Caco-2 (cell line): ENCODE measurements around the gene WRAP73. TPM values are rescaled to one million over a fixed set of nuclear protein-coding genes. Genes with fewer than 3 reads are reported as not detected.

Source experiments
- BruUV-seq: library from RNA; stranded (reverse); fragments of 400-500 nt; replicated peaks from 2 replicates; lab custom pipeline; 2021; lab: Mats Ljungman, UMichigan
- CTCF ChIA-PET: fragments of 300-600 bp; sonication (Branson Sonifier 250); formaldehyde crosslinking; loops from one replicate; lab custom pipeline; 2022; ENCODE audit warnings: antibody characterized with exemption; lab: Charles Lee
- POLR2A ChIA-PET: fragments of 300-600 bp; sonication (Branson Sonifier 250); formaldehyde crosslinking; loops from one replicate; lab custom pipeline; 2022; ENCODE audit warnings: antibody characterized with exemption; lab: Charles Lee
- DNase-seq, 2 experiments: peaks; one replicate each; pipeline versions ENCODE4 v3.0.0 to v3.0.0-alpha.2; 2020 to 2022
- H3K27me3 ChIP-seq: replicated peaks from 2 replicates; pipeline ENCODE4 v1.6.0; 2011; ENCODE audit warnings: low read length; ENCODE audit not compliant: control insufficient read depth, insufficient read depth
- H3K36me3 ChIP-seq: 2 replicates; pipeline ENCODE4 v1.5.1; 2011; ENCODE audit warnings: low read length; ENCODE audit not compliant: control insufficient read depth, insufficient read depth
- H3K4me1 ChIP-seq: fragments of 250-450 bp; sonication (Bioruptor Pico); 2 replicates; pipeline ENCODE4 v1.5.1; 2020; ENCODE audit warnings: mild to moderate bottlenecking
- H3K4me3 ChIP-seq: 2 replicates; pipeline ENCODE4 v1.5.1; 2011; ENCODE audit warnings: low read depth, mild to moderate bottlenecking, control low read depth, low read length
- H3K9me3 ChIP-seq: fragments of 250-450 bp; sonication (Bioruptor Pico); 2 replicates; pipeline ENCODE4 v1.5.1; 2020; ENCODE audit warnings: mild to moderate bottlenecking, moderate library complexity
- H3K27ac Mint-ChIP-seq: one replicate; pipeline ENCODE4 v1.8.0; 2022; ENCODE audit warnings: mixed read lengths; ENCODE audit not compliant: unreplicated experiment
- H3K27me3 Mint-ChIP-seq: one replicate; pipeline ENCODE4 v1.8.0; 2022; ENCODE audit warnings: mixed read lengths; ENCODE audit not compliant: insufficient read depth, unreplicated experiment
- H3K36me3 Mint-ChIP-seq: one replicate; pipeline ENCODE4 v1.8.0; 2022; ENCODE audit warnings: mild to moderate bottlenecking, mixed read lengths; ENCODE audit not compliant: insufficient read depth, unreplicated experiment
- H3K4me1 Mint-ChIP-seq: one replicate; pipeline ENCODE4 v1.8.0; 2022; ENCODE audit warnings: low read depth, mixed read lengths; ENCODE audit not compliant: unreplicated experiment
- H3K4me3 Mint-ChIP-seq: one replicate; pipeline ENCODE4 v1.8.0; 2022; ENCODE audit warnings: mild to moderate bottlenecking, moderate library complexity, mixed read lengths; ENCODE audit not compliant: unreplicated experiment
- H3K9me3 Mint-ChIP-seq: one replicate; pipeline ENCODE4 v1.8.0; 2022; ENCODE audit warnings: mixed read lengths; ENCODE audit not compliant: unreplicated experiment
- CTCF ChIP-seq, 2 experiments: fragments of 200-600 bp in 1 of 2; IDR thresholded peaks; 1 replicate in 1 of 2; 2 replicates in 1 of 2; pipeline versions ENCODE4 v1.5.1 to v1.8.0; 2011 to 2022; ENCODE audit warnings: antibody characterized with exemption in 1 of 2, control low read depth in 1 of 2, inconsistent platforms in 1 of 2, low read depth in 1 of 2, low read length in 1 of 2, mild to moderate bottlenecking in 1 of 2, moderate library complexity in 1 of 2; ENCODE audit not compliant: insufficient read depth in 1 of 2, severe bottlenecking in 1 of 2, unreplicated experiment in 1 of 2
- intact Hi-C: fragments of 100-400 bp; cut with micrococcal nuclease; formaldehyde crosslinking; loops from one replicate; pipeline ENCODE4 v1.10.0; 2022; ENCODE audit not compliant: unreplicated experiment
- total RNA-seq: library from RNA; stranded (reverse); gene quantifications from 2 replicates; pipeline ENCODE4 v1.2.3, GENCODE V29; 2022

The WRAP73 gene
- total RNA-seq, 1 experiment from 2014 or later: 31.6 TPM

- DNase-seq: no peak
- BruUV-seq: no TSS peak
- no peaks in the 10 kb centered on the region for H3K9me3 Mint-ChIP-seq
- TF ChIP-seq CTCF (IDR thresholded peaks at IDR 0.05; ENCODE audit: insufficient read depth in 1 of 2, low read depth in 1 of 2, low read length in 1 of 2, severe bottlenecking in 1 of 2, unreplicated experiment in 1 of 2): no peak
- no peak overlapping the region for H3K27ac Mint-ChIP-seq
- H3K27me3 ChIP-seq: no peaks in the 10 kb centered on the region
- no peak overlapping the region for H3K4me3 Mint-ChIP-seq
- no peaks in the 10 kb centered on the region for H3K4me1 Mint-ChIP-seq
- no peaks in the 10 kb centered on the region for H3K36me3 ChIP-seq
- no peak overlapping the region for H3K4me3 ChIP-seq
- H3K9me3 ChIP-seq: no peaks in the 10 kb centered on the region
- ChIA-PET POLR2A (no interaction called here), CTCF (no interaction called here)
- H3K36me3 Mint-ChIP-seq: no peaks in the 10 kb centered on the region
- intact Hi-C loops: no loop called here
- H3K27me3 Mint-ChIP-seq: no peaks in the 10 kb centered on the region
- H3K4me1 ChIP-seq: no peaks in the 10 kb centered on the region
Measured at GRCh38 chr1:3697810-3698209, 47.9 kb upstream of the WRAP73 start.

GRCh38 chr1:3697104-3697503, 47.2 kb upstream of the WRAP73 start:
- H3K9me3 Mint-ChIP-seq: no peaks in the 10 kb centered on the region
- DNase-seq: no peak
- no peaks in the 10 kb centered on the region for H3K36me3 Mint-ChIP-seq
- no peaks in the 10 kb centered on the region for H3K9me3 ChIP-seq
- H3K36me3 ChIP-seq: no peaks in the 10 kb centered on the region
- no peak overlapping the region for H3K27ac Mint-ChIP-seq
- BruUV-seq: no TSS peak
- H3K4me3 ChIP-seq: no peak overlapping the region
- H3K27me3 Mint-ChIP-seq: no peaks in the 10 kb centered on the region
- ChIA-PET POLR2A (no interaction called here), CTCF (no interaction called here)
- intact Hi-C loops: no loop called here
- TF ChIP-seq CTCF (IDR thresholded peaks at IDR 0.05; ENCODE audit: insufficient read depth in 1 of 2, low read depth in 1 of 2, low read length in 1 of 2, severe bottlenecking in 1 of 2, unreplicated experiment in 1 of 2): no peak
- H3K4me1 Mint-ChIP-seq: no peaks in the 10 kb centered on the region
- H3K4me3 Mint-ChIP-seq: no peak overlapping the region
- no peaks in the 10 kb centered on the region for H3K27me3 ChIP-seq
- no peaks in the 10 kb centered on the region for H3K4me1 ChIP-seq

DNA sequence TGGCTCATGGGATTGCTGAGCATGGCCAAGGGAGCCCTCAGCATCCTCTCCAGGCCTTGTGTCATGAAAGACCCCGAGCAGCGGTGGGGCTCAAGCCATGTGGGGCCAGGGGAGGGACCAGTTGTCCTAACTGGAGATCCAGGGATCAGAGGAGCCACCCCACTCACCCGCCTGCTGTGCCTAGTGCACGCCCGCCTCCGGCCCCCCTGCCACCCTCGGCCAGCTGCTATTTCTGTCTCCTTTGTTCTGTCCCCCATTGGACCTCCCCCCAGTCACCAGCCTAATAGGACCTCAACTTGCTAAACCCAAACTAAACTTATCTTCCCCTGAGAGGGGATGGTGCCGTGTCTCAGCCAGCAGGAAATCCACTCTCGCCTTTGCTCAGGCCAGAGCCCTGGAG, 46.8 kb upstream of the WRAP73 start:
- no peak overlapping the region for H3K4me3 Mint-ChIP-seq
- Histone ChIP-seq H3K36me3 (no peaks in the 10 kb centered on the region), H3K27me3 (no peaks in the 10 kb centered on the region), H3K9me3 (no peaks in the 10 kb centered on the region), H3K4me1 (no peaks in the 10 kb centered on the region), H3K4me3 (no peak overlapping the region)
- DNase-seq: no peak
- intact Hi-C loops: no loop called here
- ChIA-PET POLR2A (no interaction called here), CTCF (no interaction called here)
- H3K4me1 Mint-ChIP-seq: no peaks in the 10 kb centered on the region
- no TSS peak for BruUV-seq
- no peak overlapping the region for H3K27ac Mint-ChIP-seq
- H3K36me3 Mint-ChIP-seq: no peaks in the 10 kb centered on the region
- no peak for TF ChIP-seq CTCF (IDR thresholded peaks at IDR 0.05; ENCODE audit: insufficient read depth in 1 of 2, low read depth in 1 of 2, low read length in 1 of 2, severe bottlenecking in 1 of 2, unreplicated experiment in 1 of 2)
- no peaks in the 10 kb centered on the region for H3K9me3 Mint-ChIP-seq
- no peaks in the 10 kb centered on the region for H3K27me3 Mint-ChIP-seq
